Choroid plexus epithelial cell (primary cell): ENCODE data around the gene GPR173.
A peak's percentile ranks its signal among the peaks of the same experiment; 100 is the strongest.

Experiments used
- DNase-seq: peaks from one replicate; pipeline ENCODE4 v3.0.0-alpha.2; 2010; ENCODE audit warnings: low read depth
- H3K4me3 ChIP-seq: 2 replicates; pipeline ENCODE4 v1.5.1; 2011; ENCODE audit warnings: low read depth, mild to moderate bottlenecking, control low read depth, low read length, moderate library complexity
- CTCF ChIP-seq: conservative IDR thresholded peaks from 2 replicates; pipeline ENCODE4 v1.5.1; 2011; ENCODE audit warnings: low read depth, mild to moderate bottlenecking, control low read depth, inconsistent platforms, low read length, moderate library complexity

Gene GPR173

GRCh38 chrX:53082773-53083616 is 34.4 kb downstream of the GPR173 start:
- no peak for DNase-seq
- peak overlapping the region; percentile 71 for H3K4me3 ChIP-seq
- no peak for TF ChIP-seq CTCF

- peak overlapping the region; percentile 71 for H3K4me3 ChIP-seq
- no peak for DNase-seq
- TF ChIP-seq CTCF = no peak
Observed at GRCh38 chrX:53084043-53084570, 35.5 kb downstream of the GPR173 start.

- H3K4me3 ChIP-seq = no peak overlapping the region
- no peak for TF ChIP-seq CTCF
- DNase-seq = no peak
Observed at GRCh38 chrX:53084863-53085262, 36.3 kb downstream of the GPR173 start.

- DNase-seq = no peak
Observed at GRCh38 chrX:53085661-53086229, 37.2 kb downstream of the GPR173 start.

GRCh38 chrX:53086464-53086863 is 37.9 kb downstream of the GPR173 start:
- DNase-seq = peak; percentile 65
- no peak for TF ChIP-seq CTCF
- no peak overlapping the region for H3K4me3 ChIP-seq

More at GRCh38 chrX:53085661-53086229, 37.2 kb downstream of the GPR173 start:
- no peak overlapping the region for H3K4me3 ChIP-seq
- no peak for TF ChIP-seq CTCF

- no peak for TF ChIP-seq CTCF
- DNase-seq = no peak
Observed at GRCh38 chrX:53087388-53087831, 38.8 kb downstream of the GPR173 start.

More at GRCh38 chrX:53087388-53087831, 38.8 kb downstream of the GPR173 start:
- no peak overlapping the region for H3K4me3 ChIP-seq
